Measurements from ENCODE around the gene CDK9.
"Not testable (repeated sequence)": the region's sequence is repeated elsewhere in the genome, so short reads cannot be mapped to it uniquely, and the experiment has no call there.

Gene CDK9

DNA sequence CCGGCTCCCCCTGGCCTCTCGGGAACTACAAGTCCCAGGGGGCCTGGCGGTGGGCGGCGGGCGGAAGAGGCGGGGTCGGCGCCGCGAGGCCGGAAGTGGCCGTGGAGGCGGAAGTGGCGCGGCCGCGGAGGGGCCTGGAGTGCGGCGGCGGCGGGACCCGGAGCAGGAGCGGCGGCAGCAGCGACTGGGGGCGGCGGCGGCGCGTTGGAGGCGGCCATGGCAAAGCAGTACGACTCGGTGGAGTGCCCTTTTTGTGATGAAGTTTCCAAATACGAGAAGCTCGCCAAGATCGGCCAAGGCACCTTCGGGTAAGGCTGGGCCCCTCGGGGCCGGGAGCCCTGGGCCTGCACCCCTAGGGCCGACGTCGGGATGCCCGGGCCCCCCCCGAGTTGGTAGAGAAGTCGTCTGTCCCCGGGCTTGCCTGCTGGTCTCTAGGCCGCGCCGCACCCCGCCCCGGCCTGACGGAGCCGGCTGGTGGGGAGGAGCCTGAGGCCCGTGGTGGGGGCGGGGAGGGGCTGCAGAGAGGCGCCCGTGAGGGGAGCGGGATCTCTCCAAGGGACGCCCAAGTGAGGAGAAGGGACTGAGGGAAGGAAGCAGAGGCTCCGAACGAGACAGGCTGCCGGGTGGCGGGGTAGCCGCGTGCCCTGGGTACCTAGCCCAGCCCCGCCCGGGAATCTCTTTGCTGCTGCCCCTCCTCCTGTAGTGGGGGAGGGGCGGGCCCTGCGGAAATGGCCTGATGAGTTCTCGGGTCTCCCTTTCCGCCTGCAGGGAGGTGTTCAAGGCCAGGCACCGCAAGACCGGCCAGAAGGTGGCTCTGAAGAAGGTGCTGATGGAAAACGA is at the start of gene CDK9:
Gene CDK9, plus strand, starts transcription at position 102 of the 840 bp plus-strand sequence. Its CDS starts 115 bp downstream, at position 217.
- DNase-seq: peak; percentile 58 to 81

DNA sequence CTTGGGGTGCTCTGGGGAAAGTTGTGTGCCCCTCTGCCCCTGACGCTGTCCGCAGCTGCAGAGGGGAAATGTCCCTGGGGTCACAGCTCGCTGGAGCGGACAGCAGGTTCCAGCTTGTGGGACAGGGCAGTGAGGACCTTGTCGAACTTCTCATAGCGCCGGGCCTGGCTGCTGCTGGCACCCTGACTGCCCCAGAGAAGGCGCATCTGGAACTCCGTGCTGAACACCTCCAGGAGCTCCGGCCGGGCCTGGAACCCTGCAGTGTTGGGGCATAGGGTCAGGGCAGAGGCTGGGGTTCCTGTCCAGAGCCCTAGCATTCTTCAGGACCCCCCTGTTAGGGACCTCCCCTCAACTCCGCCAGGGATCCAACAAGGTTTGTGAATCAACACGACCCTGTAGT is 47.2 kb upstream of the CDK9 start:
- DNase-seq: no peak

DNA sequence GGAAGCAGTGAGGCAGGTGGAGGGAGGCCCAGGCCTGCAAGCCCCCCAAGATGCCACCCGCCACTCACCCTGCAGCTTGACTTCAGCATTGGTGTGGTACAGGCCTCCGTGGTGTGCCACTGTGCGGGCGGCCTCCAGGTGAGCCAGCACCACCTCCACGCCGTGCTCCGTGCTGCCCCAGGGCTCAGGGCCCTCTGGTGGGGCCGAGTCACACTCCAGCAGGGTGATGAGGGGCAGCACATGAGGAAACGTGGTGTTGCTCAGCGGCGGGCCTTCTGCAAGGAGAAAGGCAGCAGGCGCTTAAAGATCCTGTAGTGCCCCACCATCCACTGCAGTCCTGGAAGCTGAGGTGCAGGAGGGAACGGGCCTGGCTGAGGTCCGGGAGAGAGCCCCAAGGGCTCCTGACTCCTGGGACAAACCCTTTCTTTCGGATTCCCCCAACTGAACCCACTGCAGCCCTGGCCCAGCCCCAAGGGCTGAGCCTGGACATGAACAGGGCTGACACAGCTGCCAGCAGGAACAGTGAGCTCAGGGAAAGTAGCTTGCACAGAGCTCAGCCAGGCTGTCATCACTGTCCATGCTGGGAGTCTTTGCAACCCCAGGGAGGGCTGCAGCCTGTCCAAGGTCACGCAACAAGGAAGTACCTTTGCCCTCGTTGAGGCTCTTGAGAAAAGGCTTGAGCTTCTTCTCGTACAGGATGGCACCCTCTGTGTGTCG is 46.1 kb upstream of the CDK9 start:
- no peak for DNase-seq

DNA sequence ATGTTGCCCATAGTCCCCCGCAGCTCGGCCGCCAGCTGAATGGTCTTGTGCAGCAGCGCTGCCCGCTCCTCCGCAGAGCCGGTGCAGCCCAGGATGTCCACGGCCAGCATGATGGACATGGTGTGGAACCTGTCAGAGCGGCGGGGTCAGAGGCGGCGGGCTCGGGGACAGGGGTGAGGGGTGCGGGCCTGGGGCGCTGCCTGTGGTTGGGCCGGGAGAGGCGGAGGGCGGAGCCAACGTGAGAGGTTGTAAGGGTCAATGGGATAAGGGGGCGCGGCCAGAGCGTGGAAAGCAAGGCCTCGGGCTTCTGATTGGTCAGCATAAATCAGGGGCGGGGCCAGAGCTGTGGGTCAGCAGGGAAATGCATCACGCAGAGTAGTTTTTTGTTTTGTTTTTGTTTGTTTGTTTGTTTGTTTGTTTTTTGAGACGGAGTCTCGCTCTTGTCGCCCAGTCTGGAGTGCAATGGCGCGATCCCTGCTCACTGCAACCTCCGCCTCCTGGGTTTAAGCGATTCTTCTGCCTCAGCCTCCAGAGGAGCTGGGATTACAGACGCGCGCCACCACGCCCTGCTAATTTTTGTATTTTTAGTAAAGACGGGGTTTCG is 43.9 kb upstream of the CDK9 start:
- DNase-seq: no peak

DNA sequence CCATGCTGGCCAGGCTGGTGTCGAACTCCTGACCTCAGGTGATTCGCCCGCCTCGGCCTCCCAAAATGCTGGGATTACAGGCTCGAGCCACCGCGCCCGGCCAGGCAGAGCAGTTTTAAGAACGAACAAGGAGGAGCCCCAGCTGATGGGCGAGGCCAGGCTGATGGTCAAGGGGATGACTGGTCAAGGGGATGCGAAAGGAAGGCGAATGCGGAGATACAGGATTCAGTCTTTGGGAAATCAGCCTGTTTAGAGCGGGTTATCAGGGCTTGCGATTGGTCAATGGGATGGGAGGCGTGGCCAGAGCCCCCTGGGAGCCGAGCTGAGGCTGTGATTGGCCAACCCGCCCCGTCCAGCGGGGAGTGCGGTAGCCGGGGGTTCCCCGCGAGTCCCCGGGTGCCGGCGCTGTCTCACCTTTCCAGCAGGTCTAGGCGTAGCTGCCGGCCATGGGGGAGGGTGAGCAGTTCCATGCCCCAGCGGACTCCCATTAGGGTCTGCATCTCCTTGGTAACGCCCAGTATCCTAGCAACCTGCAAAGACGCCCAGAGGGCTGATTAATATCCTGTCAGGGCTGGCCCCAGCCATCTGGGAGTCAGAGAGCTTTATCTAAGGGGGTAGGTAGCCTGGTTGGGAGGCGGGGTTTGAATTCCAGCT is 43.3 kb upstream of the CDK9 start:
- no peak for DNase-seq

DNA sequence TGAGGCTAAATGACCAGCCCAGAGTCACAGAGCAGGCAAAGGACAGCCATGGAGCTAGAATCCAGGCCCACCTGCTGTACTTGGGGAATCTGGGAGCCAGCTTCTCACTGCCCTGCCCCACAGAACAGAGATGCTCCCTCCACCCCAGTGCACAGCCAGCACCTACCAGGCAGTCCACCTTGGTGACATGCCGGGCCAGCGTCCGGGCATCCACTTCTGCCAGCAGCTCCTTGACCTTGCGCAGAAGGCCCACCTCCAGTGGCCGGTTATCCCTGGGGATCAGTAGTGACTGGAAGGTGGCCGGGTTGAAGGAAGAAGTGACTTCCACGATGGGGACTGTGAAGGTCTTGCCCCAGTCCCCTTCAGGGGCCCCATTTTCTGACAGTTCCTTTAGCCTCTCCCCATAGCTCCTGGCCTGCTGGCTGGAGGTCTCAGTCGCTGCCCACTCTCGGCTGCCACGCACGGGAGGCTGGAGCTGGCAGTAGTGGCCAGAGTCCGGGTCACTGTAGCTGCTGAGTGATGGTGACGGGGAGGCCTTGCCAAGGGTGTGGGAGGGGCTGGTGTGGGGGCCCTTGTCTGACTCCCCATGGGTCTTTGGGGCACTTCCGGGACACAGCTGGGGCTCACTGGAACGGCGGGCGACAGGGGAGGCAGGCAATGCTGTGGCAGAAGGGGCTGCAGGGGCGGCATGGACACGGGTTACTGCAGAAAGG is 41.3 kb upstream of the CDK9 start:
- DNase-seq: no peak

DNA sequence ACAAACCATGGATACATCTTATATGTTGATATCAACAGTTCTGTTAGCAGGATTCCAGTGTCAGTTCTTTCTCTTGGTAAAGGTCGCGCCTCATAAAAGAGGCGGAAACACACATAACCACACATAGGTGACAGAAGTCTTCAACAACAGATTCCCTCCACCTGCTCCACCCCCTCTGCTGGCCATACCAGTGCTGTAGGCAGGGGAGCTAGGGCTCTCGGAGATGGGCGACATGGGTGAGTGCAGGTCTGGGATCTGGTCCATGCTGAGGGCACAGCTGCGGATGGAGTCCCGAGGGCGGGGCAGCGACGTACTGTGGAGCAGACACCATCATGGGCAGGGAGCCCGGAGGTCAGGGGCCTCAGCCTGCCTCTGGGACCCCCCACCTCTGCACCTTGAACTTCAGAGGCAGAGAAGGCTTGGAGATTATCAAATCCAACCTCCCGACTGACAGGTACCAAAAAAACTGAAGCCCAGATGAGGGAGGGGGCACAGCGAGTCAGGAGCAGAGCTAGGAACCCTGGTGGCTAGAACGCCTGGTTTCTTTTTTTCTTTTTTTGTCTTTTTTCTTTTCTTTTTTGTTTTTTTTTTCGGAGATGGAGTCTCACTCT is 38.8 kb upstream of the CDK9 start:
- no peak for DNase-seq

DNA sequence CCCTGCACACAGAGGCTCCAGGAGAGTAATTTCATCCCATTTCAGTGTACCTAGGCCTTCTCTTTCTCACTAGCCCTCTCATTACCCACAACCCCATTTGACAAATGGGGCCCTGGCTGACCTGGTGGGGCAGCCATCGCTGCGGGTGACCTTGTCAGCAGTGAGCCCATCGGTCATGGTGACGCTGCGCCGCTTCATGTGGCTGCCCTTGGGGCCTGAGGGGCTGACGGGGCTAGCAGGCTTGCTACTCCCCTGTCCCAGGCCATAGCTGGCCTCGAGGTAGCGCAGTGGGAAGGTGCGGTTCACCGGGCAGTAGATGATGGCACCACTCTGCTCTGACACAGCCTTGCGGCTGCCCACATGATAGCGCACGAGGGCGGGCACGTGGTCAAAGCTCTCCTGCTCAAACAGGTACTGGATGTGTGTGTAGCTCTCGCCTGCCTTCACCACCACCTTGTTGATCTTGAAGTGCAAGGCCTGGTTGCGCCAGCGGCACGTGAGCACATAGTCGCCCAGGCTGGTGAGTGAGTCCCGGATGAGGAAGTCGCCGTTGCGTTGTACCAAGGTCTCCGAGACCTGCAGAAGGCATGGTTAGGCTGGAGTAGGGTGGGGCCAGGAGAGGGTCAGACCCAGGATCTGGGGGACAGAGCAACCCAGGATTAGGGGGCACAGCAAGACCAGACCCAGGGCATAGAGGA is 36.6 kb upstream of the CDK9 start:
- DNase-seq: no peak

DNA sequence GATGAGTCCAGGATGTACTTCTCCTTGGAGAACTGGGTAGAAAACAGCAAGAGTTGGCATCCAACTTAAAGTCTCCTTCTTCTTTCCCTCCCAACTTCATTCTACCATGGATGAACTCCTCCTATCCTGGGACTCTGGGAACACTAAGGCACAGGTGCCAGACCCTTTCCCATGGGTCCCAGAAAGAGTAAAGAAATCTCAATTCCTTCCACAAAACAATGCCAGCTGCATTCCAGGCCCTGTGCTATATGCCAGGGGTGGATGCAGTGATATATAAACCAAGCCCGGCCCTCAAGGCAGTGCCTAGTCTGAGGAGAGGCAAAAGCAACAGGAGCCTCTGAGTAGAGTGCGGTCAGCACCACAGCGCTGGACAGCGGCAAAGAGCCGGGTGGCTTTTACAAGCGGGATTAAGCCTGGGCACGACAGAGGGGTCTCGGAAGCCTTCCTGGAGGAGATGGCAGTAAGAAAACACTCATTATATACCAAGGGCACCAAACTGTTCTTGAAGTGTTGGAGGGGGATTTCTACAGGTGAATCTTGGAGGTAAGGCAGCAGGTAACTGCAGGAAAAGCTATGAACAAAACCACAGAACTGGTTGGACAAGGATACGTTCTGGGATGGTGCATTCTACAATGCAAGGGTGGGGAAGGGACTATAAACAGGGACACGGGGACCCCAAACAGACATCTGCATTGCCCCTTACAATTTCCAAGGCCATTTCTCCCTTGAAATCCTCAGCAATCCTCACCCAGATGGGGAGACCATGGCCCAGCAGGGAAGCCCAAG is 34.4 kb upstream of the CDK9 start:
- DNase-seq: no peak

DNA sequence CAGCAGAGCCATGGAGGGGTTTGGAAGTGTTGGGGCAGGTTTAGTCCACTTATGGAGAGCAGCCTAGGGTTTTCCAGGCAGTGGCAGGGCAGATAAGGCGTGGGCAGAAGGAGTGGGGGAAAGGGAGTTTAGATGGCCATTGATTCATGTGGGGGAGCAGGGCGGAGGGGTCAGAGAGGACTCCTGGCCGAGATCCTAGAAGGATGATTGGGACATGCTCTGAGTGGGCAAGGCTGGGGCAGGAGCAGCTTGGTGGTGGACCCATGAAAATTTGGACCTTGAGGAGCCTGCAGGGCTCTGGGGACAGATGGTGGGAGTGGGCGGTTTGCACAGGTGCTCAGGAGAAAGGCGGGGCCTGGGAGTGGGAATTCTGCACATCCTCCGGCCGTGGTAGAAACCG is 32.7 kb upstream of the CDK9 start:
- DNase-seq: no peak

DNA sequence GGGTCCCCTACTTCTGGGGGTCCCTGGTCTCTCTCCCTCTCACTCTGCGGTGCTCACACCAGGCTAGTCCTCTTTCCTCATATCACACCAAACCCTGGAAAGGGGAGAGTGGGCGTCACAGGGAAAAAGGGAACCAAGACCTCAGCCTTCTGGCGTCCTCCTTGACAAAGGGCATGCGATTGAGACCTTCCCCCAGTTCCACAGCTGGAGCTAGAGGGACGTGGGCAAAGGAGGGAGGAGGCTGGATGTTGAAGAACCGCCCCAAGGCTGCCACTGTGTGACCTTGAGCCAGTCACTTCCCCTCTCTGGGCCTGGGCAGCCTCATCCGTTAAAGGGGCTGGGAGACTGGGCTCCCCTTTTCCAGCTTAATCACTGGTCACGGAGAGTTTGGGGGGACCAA is 32.2 kb upstream of the CDK9 start:
- no peak for DNase-seq

DNA sequence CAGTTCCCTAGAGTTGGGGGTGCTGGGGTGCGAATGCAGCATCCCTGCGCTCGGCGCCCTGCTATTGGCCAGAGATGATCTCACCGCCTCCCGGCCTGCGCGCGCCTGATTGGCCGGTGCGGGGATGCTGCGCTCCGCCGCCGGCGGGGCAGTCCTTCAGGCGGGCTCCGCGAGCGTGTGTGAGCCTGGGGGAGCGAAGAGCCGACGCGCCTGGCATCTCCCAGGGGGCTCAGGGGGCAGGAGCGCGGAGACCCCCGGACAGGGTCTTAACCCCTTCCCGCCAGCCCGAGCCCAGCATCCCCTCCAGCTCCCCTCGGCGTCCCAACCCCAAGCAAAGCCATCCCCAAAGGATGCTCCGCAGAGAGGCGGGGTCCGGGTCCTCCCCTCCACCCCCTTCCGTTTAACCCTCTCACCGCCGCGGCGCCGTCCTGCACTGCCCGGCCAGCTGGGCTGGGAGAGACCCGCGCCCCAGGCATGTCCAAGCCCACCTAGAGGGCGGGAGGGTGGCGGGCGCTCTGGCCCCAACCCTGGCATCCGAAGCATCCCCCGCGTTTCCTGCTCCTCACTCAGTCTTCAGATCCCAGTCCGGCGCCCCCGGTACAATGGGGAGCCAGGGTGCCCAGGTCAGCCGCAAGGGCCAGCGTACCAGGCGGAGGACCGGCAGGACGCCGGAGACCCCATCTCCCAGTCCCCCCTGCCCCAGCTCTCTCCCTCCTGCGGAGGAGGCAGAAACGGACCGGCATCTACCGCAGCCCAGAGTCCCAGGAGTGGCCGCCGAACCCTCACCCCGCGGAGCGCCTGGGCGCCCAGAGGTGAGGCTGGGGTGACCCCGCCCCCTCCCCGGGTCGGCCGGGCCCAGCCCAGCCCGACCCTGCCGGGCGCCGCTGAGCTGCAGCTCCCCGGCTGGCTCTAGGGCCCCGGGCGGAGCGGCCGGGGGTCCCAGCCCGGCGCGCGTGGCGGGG is 31.5 kb upstream of the CDK9 start:
- DNase-seq: no peak

DNA sequence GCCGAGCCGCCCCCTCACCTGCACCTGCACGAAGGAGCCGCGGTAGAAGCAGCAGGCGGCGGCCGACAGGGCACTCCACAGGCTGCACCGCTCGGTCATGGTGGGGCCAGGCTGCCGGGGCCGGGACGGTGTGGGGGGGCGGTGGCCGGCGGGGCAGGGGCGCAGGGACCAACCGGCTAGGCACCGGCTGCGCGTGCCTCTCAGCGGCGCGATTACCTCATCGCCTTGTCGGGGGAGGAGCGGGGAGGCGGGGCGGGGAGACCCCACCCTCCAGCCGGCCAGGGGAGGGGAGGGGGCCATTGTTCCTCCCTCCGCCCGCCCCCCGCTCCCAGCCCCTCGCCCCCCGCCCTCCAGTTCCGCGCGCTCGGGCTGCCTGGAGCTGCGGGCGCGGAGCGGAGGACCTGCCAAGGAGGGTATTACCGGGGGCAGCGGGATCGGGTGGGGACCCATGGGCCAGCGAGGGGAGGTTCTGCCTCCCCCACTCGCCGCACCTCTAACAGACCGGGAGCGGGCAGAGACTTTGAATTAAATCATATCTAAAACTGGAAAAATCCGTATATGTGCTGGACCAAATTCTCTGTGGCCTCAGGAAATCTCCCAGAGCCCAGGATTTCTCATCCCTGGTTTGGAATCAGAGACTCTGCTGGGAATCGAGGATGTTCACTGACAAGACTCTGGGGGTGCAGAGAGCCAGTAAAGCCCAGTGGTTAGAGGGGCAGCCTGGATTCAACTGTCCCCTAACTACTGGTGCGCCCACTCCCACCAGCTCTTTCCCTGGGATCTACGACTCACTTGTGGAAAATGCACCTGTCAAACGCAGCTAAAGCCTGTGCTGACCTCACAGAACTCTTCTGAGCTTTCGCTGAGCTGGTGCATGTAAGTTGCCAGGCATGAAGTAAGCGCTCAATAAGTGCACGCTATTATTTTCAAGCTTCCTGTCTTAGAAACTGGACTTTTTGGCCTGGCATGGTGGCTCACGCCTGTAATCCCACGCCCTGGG is 30.5 kb upstream of the CDK9 start:
- no peak for DNase-seq

DNA sequence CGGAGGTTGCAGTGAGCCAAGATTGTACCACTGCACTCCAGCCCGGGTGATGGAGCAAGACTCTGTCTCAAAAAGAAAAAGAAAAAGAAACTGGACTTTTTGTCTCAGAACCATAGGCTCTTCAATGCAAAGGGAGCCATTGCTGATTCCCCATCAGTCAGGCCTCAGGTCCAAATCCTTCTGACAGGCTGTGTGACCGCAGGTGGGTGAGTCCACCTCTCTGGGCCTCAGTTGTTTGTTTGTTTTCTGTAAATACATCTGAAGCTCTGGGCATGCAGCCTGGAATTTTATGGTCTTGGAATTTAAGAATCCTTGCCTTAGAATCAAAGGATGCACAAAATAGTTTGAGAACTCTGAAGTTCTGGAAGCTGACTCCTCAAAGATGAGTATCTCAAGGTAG is 29.6 kb upstream of the CDK9 start:
- DNase-seq: no peak

DNA sequence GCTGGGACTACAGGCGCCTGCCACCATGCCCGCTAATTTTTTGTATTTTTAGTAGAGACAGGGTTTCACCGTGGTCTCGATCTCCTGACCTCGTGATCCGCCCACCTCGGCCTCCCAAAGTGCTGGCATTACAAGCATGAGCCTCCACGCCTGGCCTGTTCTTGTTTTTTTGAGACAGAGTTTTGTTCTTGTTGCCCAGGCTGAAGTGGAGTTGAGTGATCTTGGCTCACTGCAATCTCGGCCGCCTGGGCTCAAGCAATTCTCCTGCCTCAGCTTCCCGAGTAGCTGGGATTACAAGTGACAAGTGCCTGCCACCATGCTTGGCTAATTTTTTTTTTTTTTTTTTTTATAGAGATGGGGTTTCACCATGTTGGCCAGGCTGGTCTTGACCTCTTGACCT is 29.1 kb upstream of the CDK9 start:
- not testable (repeated sequence) for DNase-seq

DNA sequence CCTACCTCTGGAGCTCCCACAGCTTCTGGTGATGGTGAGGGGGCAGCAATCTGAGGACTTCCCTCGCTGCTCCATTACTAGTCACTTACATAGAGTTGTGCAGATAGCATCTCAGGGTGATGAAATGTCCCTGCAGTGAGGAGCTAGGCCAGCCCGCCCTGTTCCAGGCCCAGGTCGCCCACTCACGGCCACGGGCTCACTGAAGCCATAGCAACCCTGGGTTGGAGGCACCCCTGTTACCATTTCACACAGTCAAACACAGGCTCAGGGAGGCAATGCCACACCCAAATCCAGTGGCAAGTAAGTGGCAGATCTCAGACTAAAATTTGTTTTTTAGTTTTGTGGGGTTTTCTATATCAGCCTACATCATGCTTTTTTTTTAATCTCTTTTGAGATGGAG is 27.0 kb upstream of the CDK9 start:
- DNase-seq: no peak

DNA sequence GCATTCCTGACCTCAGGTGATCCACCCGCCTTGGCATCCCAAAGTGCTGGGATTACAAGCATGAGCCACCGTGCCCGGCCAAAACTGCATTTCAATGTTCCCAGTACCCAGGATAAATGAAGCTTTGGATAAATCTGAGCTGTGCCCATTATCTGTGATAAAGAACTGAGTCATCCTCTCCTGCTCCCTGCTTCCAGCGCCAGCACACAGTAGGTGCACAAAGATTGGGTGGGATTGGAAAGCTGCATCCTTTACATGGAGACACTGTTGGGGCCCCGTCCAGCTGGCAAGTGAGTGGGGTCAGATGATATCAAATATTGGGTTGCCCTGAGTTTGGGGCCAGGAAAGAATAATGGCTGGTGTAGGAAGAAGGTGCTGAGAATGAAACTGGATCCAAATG is 24.8 kb upstream of the CDK9 start:
- no peak for DNase-seq

DNA sequence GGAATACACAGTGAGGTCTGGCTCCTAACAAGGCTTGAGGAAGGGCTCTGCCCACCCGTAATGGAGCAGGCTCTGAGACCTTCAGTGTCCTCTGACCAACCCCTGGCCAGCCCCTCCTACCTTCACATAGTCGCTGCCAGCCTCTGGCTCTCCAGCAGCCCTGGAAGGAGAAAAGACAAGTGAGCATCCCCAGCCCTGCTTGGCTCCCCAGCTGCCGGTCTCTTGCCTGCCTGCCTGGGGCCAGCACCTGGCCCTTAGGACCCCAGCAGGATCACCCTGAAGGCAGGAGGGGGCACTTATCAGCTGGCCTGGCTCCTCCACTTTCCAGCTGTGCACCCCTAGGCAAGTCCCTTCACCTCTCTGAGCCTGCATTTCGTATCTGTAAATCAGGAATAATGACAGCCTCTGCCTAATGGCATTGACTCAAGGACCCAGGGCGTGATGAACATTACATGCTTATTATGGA is 24.3 kb upstream of the CDK9 start:
- DNase-seq: no peak

Data from bone marrow (tissue), 2 donors.